ENCODE measurements around the gene RTEL1. TPM values are rescaled to one million over a fixed set of nuclear protein-coding genes. Genes with fewer than 3 reads are reported as not detected.

Gene RTEL1
- polyA plus RNA-seq, 1 donor from 2014 or later: 29.2 TPM

- Histone ChIP-seq H3K9me2 (ENCODE audit: insufficient read depth, low read length) (no peaks in the 10 kb centered on the region), H3F3A (ENCODE audit: insufficient read depth, low read length, poor library complexity, severe bottlenecking) (no peaks in the 10 kb centered on the region), H3K79me2 (replicated peaks; ENCODE audit: insufficient read depth, low read length) (no peaks in the 10 kb centered on the region), H3K4me3 (ENCODE audit: low read length) (no peak overlapping the region), H2AFZ (ENCODE audit: low read depth, low read length) (no peak overlapping the region), H3K36me3 (ENCODE audit: insufficient read depth, low read length) (no peaks in the 10 kb centered on the region), H4K20me1 (ENCODE audit: insufficient read depth) (no peaks in the 10 kb centered on the region), H3K9ac (ENCODE audit: low read length) (no peak overlapping the region), H3K27me3 (ENCODE audit: insufficient read depth, low read depth, low read length) (no peaks in the 10 kb centered on the region), H3K4me2 (ENCODE audit: low read length) (no peak overlapping the region), H3K27ac (ENCODE audit: low read length) (no peak overlapping the region), H3K9me3 (ENCODE audit: low read length) (no peaks in the 10 kb centered on the region)
- TF ChIP-seq EZH2 (IDR thresholded peaks at IDR 0.05; ENCODE audit: borderline replicate concordance, insufficient read depth, low read length, poor library complexity, severe bottlenecking) (no peak), MXI1 (conservative IDR thresholded peaks at IDR 0.05; ENCODE audit: poor library complexity, severe bottlenecking) (no peak), EP300 (conservative IDR thresholded peaks at IDR 0.05; ENCODE audit: poor library complexity, severe bottlenecking) (no peak), SMC3 (conservative IDR thresholded peaks at IDR 0.05; ENCODE audit: poor library complexity) (no peak), RAD21 (conservative IDR thresholded peaks at IDR 0.05) (no peak)
- TF ChIP-seq, protein P1, sequence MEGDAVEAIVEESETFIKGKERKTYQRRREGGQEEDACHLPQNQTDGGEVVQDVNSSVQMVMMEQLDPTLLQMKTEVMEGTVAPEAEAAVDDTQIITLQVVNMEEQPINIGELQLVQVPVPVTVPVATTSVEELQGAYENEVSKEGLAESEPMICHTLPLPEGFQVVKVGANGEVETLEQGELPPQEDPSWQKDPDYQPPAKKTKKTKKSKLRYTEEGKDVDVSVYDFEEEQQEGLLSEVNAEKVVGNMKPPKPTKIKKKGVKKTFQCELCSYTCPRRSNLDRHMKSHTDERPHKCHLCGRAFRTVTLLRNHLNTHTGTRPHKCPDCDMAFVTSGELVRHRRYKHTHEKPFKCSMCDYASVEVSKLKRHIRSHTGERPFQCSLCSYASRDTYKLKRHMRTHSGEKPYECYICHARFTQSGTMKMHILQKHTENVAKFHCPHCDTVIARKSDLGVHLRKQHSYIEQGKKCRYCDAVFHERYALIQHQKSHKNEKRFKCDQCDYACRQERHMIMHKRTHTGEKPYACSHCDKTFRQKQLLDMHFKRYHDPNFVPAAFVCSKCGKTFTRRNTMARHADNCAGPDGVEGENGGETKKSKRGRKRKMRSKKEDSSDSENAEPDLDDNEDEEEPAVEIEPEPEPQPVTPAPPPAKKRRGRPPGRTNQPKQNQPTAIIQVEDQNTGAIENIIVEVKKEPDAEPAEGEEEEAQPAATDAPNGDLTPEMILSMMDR (IDR thresholded peaks at IDR 0.05; ENCODE audit: poor library complexity, severe bottlenecking): no peak
- TF ChIP-seq, protein P2, sequence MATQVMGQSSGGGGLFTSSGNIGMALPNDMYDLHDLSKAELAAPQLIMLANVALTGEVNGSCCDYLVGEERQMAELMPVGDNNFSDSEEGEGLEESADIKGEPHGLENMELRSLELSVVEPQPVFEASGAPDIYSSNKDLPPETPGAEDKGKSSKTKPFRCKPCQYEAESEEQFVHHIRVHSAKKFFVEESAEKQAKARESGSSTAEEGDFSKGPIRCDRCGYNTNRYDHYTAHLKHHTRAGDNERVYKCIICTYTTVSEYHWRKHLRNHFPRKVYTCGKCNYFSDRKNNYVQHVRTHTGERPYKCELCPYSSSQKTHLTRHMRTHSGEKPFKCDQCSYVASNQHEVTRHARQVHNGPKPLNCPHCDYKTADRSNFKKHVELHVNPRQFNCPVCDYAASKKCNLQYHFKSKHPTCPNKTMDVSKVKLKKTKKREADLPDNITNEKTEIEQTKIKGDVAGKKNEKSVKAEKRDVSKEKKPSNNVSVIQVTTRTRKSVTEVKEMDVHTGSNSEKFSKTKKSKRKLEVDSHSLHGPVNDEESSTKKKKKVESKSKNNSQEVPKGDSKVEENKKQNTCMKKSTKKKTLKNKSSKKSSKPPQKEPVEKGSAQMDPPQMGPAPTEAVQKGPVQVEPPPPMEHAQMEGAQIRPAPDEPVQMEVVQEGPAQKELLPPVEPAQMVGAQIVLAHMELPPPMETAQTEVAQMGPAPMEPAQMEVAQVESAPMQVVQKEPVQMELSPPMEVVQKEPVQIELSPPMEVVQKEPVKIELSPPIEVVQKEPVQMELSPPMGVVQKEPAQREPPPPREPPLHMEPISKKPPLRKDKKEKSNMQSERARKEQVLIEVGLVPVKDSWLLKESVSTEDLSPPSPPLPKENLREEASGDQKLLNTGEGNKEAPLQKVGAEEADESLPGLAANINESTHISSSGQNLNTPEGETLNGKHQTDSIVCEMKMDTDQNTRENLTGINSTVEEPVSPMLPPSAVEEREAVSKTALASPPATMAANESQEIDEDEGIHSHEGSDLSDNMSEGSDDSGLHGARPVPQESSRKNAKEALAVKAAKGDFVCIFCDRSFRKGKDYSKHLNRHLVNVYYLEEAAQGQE (IDR thresholded peaks at IDR 0.05; ENCODE audit: borderline replicate concordance): no peak
These were observed 5.4 kb downstream of the RTEL1 start for GRCh38 chr20:63663332-63664066.

GRCh38 chr20:63664143-63664851, 6.2 kb downstream of the RTEL1 start:
- peak overlapping the region; percentile 43 for H3K9ac ChIP-seq (ENCODE audit: low read length)
- no peak overlapping the region for H3K4me2 ChIP-seq (ENCODE audit: low read length)
- TF ChIP-seq, protein P1 (IDR thresholded peaks at IDR 0.05; ENCODE audit: poor library complexity, severe bottlenecking): no peak
- TF ChIP-seq SMC3 (conservative IDR thresholded peaks at IDR 0.05; ENCODE audit: poor library complexity) (no peak), EZH2 (IDR thresholded peaks at IDR 0.05; ENCODE audit: borderline replicate concordance, insufficient read depth, low read length, poor library complexity, severe bottlenecking) (no peak), RAD21 (conservative IDR thresholded peaks at IDR 0.05) (no peak), TAF1 (IDR thresholded peaks at IDR 0.05; ENCODE audit: low read depth) (no peak), EP300 (conservative IDR thresholded peaks at IDR 0.05; ENCODE audit: poor library complexity, severe bottlenecking) (no peak)
- TF ChIP-seq, protein P2 (IDR thresholded peaks at IDR 0.05; ENCODE audit: borderline replicate concordance): no peak
- no peaks in the 10 kb centered on the region for H3F3A ChIP-seq (ENCODE audit: insufficient read depth, low read length, poor library complexity, severe bottlenecking)
- H4K20me1 ChIP-seq (ENCODE audit: insufficient read depth): no peaks in the 10 kb centered on the region
- no peaks in the 10 kb centered on the region for H3K9me3 ChIP-seq (ENCODE audit: low read length)
- no peaks in the 10 kb centered on the region for H3K9me2 ChIP-seq (ENCODE audit: insufficient read depth, low read length)
- H3K27me3 ChIP-seq (ENCODE audit: insufficient read depth, low read depth, low read length): no peaks in the 10 kb centered on the region
- H3K79me2 ChIP-seq (replicated peaks; ENCODE audit: insufficient read depth, low read length): no peaks in the 10 kb centered on the region
- no peaks in the 10 kb centered on the region for H3K36me3 ChIP-seq (ENCODE audit: insufficient read depth, low read length)
- peak overlapping the region; percentile 26 for H3K27ac ChIP-seq (ENCODE audit: low read length)
- H2AFZ ChIP-seq (ENCODE audit: low read depth, low read length): no peak overlapping the region
- H3K4me3 ChIP-seq (ENCODE audit: low read length): peak overlapping the region; percentile 23
